HepG2 (cell line): ENCODE measurements around the gene MORN1.

Source experiments
- CTCF ChIP-seq: sonication (generic); formaldehyde crosslinking; IDR thresholded peaks from 2 replicates; pipeline ENCODE4 v1.5.0; 2020; ENCODE audit warnings: mild to moderate bottlenecking, missing genetic modification reagents, moderate library complexity
- FOXK1 ChIP-seq: sonication (generic); formaldehyde crosslinking; IDR thresholded peaks from 2 replicates; pipeline ENCODE4 v1.4.0; 2020; ENCODE audit warnings: low read depth, missing genetic modification reagents, borderline replicate concordance
- ISX ChIP-seq: sonication (generic); formaldehyde crosslinking; conservative IDR thresholded peaks from 2 replicates; pipeline ENCODE4 v1.5.0; 2020; ENCODE audit warnings: missing genetic modification reagents
- MIER3 ChIP-seq: IDR thresholded peaks from 2 replicates; pipeline ENCODE4 v1.6.1; 2016; ENCODE audit warnings: missing compliant biosample characterization, borderline replicate concordance
- MYPOP ChIP-seq: sonication (generic); formaldehyde crosslinking; IDR thresholded peaks from 2 replicates; pipeline ENCODE4 v1.8.1; 2023; ENCODE audit warnings: mild to moderate bottlenecking, moderate library complexity, missing genetic modification reagents
- SUZ12 ChIP-seq: fragments of 150-350 bp; IDR thresholded peaks from 2 replicates; pipeline ENCODE4 v1.6.1; 2014; ENCODE audit warnings: low read depth, low read length
- USF2 ChIP-seq, 2 experiments: sonication (generic) in 1 of 2; formaldehyde crosslinking in 1 of 2; IDR thresholded peaks; 2 replicates each; pipeline versions ENCODE4 v1.5.1 to v1.6.1; 2011 to 2020; ENCODE audit warnings: borderline replicate concordance in 1 of 2, low read depth in 1 of 2, low read length in 1 of 2, mild to moderate bottlenecking in 1 of 2, missing genetic modification reagents in 1 of 2, moderate library complexity in 1 of 2
- ZNF180 ChIP-seq: sonication (generic); formaldehyde crosslinking; IDR thresholded peaks from 2 replicates; pipeline ENCODE4 v1.4.0; 2020; ENCODE audit warnings: low read depth, missing genetic modification reagents, borderline replicate concordance
- ZNF766 ChIP-seq: sonication (generic); formaldehyde crosslinking; IDR thresholded peaks from 2 replicates; pipeline ENCODE4 v1.5.0; 2020; ENCODE audit warnings: missing genetic modification reagents, borderline replicate concordance

GRCh38 chr1:2438641-2439040 is 47.3 kb upstream of the MORN1 start:
- no peak for TF ChIP-seq FOXK1 (CRISPR knock-in tag)
- no peak for TF ChIP-seq MIER3
- TF ChIP-seq USF2 (IDR thresholded peaks at IDR 0.05; ENCODE audit: low read depth, low read length) = no peak
- TF ChIP-seq USF2 (CRISPR knock-in tag; IDR thresholded peaks at IDR 0.05; ENCODE audit: borderline replicate concordance) = no peak
- TF ChIP-seq ISX = no peak
- no peak for TF ChIP-seq MYPOP (CRISPR knock-in tag)
- no peak for TF ChIP-seq SUZ12
- TF ChIP-seq ZNF180 (CRISPR knock-in tag) = no peak
- no peak for TF ChIP-seq CTCF (CRISPR knock-in tag)
- no peak for TF ChIP-seq ZNF766
